Panc1 (cell line): ENCODE measurements around the gene GORASP2. TPM values are rescaled to one million over a fixed set of nuclear protein-coding genes. Genes with fewer than 3 reads are reported as not detected.

Experiments used
- ATAC-seq: fragments of 200-7000 bp; cut with Tn5 transposase; 2 replicates; pipeline ENCODE4 v1.9.1; 2020; ENCODE audit warnings: mild to moderate bottlenecking, moderate library complexity
- BruUV-seq: library from RNA; stranded (reverse); fragments of 400-500 nt; replicated peaks from 2 replicates; lab custom pipeline; 2021; lab: Mats Ljungman, UMichigan
- CTCF ChIA-PET: fragments of 300-600 bp; sonication (Branson Sonifier 250); formaldehyde crosslinking; loops from one replicate; lab custom pipeline; 2022; ENCODE audit warnings: antibody characterized with exemption; lab: Charles Lee
- POLR2A ChIA-PET: fragments of 300-600 bp; sonication (Branson Sonifier 250); formaldehyde crosslinking; loops from one replicate; lab custom pipeline; 2022; ENCODE audit warnings: antibody characterized with exemption; lab: Charles Lee
- DNase-seq: peaks from one replicate; pipeline ENCODE4 v3.0.0-alpha.2; 2010; ENCODE audit warnings: low read depth, low spot score
- H3K27ac ChIP-seq: 2 replicates; pipeline ENCODE4 v1.5.1; 2011; ENCODE audit warnings: mild to moderate bottlenecking, low read length, inconsistent platforms
- H3K27me3 ChIP-seq: fragments of 200-500 bp; sonication (Bioruptor generic); 2 replicates; pipeline ENCODE4 v1.6.0; 2014; ENCODE audit warnings: low read length, inconsistent platforms; ENCODE audit not compliant: control insufficient read depth, insufficient read depth
- H3K36me3 ChIP-seq: fragments of 200-500 bp; sonication (Bioruptor generic); 2 replicates; pipeline ENCODE4 v1.5.1; 2014; ENCODE audit warnings: inconsistent platforms, mild to moderate bottlenecking, low read length, moderate library complexity; ENCODE audit not compliant: control insufficient read depth, insufficient read depth
- H3K4me1 ChIP-seq: 2 replicates; pipeline ENCODE4 v1.5.1; 2011; ENCODE audit warnings: inconsistent platforms, mild to moderate bottlenecking, low read length, moderate library complexity; ENCODE audit not compliant: control insufficient read depth, insufficient read depth
- H3K4me3 ChIP-seq, 2 experiments: 2 replicates each; pipeline ENCODE4 v1.5.1; 2011 to 2012; ENCODE audit warnings: low read depth in 2 of 2, low read length in 2 of 2, mild to moderate bottlenecking in 2 of 2, inconsistent platforms in 1 of 2, moderate library complexity in 1 of 2
- H3K9me3 ChIP-seq: fragments of 200-500 bp; sonication (Bioruptor generic); 2 replicates; pipeline ENCODE4 v1.5.1; 2014; ENCODE audit warnings: low read depth, mild to moderate bottlenecking, inconsistent platforms, low read length, moderate library complexity; ENCODE audit not compliant: control insufficient read depth, insufficient read depth
- CTCF ChIP-seq: fragments of 450-650 bp; IDR thresholded peaks from 2 replicates; pipeline ENCODE4 v1.5.1; 2017; ENCODE audit warnings: mild to moderate bottlenecking
- POLR2AphosphoS5 ChIP-seq: IDR thresholded peaks from 2 replicates; pipeline ENCODE4 v1.6.1; 2012; ENCODE audit warnings: mild to moderate bottlenecking, low read depth, low read length, moderate library complexity
- REST ChIP-seq, 2 experiments: IDR thresholded peaks; 2 replicates each; pipeline ENCODE4 v1.6.1; 2011 to 2012; ENCODE audit warnings: low read depth in 2 of 2, control low read depth in 1 of 2, low read length in 1 of 2, mild to moderate bottlenecking in 1 of 2, moderate library complexity in 1 of 2; ENCODE audit not compliant: insufficient read depth in 1 of 2
- SIN3A ChIP-seq: IDR thresholded peaks from 2 replicates; pipeline ENCODE4 v1.6.1; 2012; ENCODE audit warnings: low read depth, mild to moderate bottlenecking, low read length, moderate library complexity, borderline replicate concordance; ENCODE audit not compliant: insufficient read depth
- TCF7L2 ChIP-seq: IDR thresholded peaks from 2 replicates; pipeline ENCODE4 v1.6.1; 2011; ENCODE audit warnings: mild to moderate bottlenecking, low read depth, low read length, inconsistent platforms
- in situ Hi-C: cut with HindIII; loops from 2 replicates; pipeline ENCODE4 v1.10.0; 2016; ENCODE audit warnings: low sequenced_read_pairs, low pct_unique_long_range_greater_than_20kb
- intact Hi-C: fragments of 100-400 bp; cut with micrococcal nuclease; formaldehyde crosslinking; loops from one replicate; pipeline ENCODE4 v1.10.0; 2022; ENCODE audit not compliant: unreplicated experiment
- total RNA-seq: library from RNA; stranded (reverse); gene quantifications from one replicate; pipeline ENCODE4 v1.2.1, GENCODE V29; 2021; ENCODE audit not compliant: unreplicated experiment

Gene GORASP2
- total RNA-seq, 1 experiment from 2014 or later = 62.5 TPM

GRCh38 chr2:170887896-170888295 is 41.2 kb upstream of the GORASP2 start:
- BruUV-seq = no TSS peak
- H3K9me3 ChIP-seq = no peaks in the 10 kb centered on the region
- in situ Hi-C loops (no loop called here), intact Hi-C loops (no loop called here)
- TF ChIP-seq REST (IDR thresholded peaks at IDR 0.05; ENCODE audit: insufficient read depth in 1 of 2, low read depth in 2 of 2, low read length in 1 of 2) (no peak), SIN3A (no peak), CTCF (no peak), POLR2AphosphoS5 (no peak), TCF7L2 (no peak)
- H3K27ac ChIP-seq = no peak overlapping the region
- peaks cover 9% of the 10 kb centered on the region; the same call in 1 of the 2 replicates for H3K27me3 ChIP-seq
- no peaks in the 10 kb centered on the region for H3K4me1 ChIP-seq
- no peak for ATAC-seq
- no peak for DNase-seq
- CTCF ChIA-PET = no interaction called here
- H3K36me3 ChIP-seq = no peaks in the 10 kb centered on the region
- no peak overlapping the region for H3K4me3 ChIP-seq
- POLR2A ChIA-PET = no interaction called here

GRCh38 chr2:170891893-170892292 is 37.2 kb upstream of the GORASP2 start:
- no TSS peak for BruUV-seq
- Histone ChIP-seq H3K27me3 (peaks cover 9% of the 10 kb centered on the region; the same call in 1 of the 2 replicates), H3K4me1 (peaks cover 4% of the 10 kb centered on the region; the same call in 1 of the 2 replicates), H3K27ac (no peak overlapping the region), H3K9me3 (no peaks in the 10 kb centered on the region), H3K36me3 (no peaks in the 10 kb centered on the region), H3K4me3 (no peak overlapping the region)
- ChIA-PET CTCF (no interaction called here), POLR2A (no interaction called here)
- intact Hi-C loops (no loop called here), in situ Hi-C loops (no loop called here)
- DNase-seq = no peak
- no peak for TF ChIP-seq TCF7L2
- TF ChIP-seq CTCF = no peak
- no peak for ATAC-seq
